ENCODE measurements around the gene MAMLD1.

DNA sequence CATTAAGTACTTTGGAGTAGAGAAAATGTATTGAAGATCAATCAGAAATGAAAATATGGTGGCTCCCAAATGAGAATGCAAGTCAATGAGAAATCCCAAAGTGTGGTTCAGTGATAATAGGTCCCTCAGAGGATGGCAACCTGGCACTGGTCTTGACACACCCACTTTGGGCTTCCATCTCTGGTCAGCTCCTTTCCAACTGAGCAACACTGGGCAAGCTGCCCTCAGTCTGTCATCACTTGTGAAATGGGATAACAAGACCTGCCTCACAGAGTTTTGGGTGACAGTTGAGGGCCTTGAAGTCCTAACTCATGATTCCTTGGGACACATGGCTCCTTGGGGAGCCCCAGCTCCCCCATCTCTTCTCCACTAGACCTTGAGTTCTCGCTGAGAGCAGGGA, 29.0 kb upstream of the MAMLD1 start:
- no peak for TF ChIP-seq POLR2A (IDR thresholded peaks at IDR 0.05)
- TF ChIP-seq, protein P1, sequence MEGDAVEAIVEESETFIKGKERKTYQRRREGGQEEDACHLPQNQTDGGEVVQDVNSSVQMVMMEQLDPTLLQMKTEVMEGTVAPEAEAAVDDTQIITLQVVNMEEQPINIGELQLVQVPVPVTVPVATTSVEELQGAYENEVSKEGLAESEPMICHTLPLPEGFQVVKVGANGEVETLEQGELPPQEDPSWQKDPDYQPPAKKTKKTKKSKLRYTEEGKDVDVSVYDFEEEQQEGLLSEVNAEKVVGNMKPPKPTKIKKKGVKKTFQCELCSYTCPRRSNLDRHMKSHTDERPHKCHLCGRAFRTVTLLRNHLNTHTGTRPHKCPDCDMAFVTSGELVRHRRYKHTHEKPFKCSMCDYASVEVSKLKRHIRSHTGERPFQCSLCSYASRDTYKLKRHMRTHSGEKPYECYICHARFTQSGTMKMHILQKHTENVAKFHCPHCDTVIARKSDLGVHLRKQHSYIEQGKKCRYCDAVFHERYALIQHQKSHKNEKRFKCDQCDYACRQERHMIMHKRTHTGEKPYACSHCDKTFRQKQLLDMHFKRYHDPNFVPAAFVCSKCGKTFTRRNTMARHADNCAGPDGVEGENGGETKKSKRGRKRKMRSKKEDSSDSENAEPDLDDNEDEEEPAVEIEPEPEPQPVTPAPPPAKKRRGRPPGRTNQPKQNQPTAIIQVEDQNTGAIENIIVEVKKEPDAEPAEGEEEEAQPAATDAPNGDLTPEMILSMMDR (IDR thresholded peaks at IDR 0.05): no peak
- TF ChIP-seq EP300 (IDR thresholded peaks at IDR 0.05): no peak
- TF ChIP-seq POLR2AphosphoS5 (IDR thresholded peaks at IDR 0.05): no peak
